ENCODE measurements around the gene F2RL2.
"Not testable (repeated sequence)": the region's sequence is repeated elsewhere in the genome, so short reads cannot be mapped to it uniquely, and the experiment has no call there.

F2RL2 gene

GRCh38 chr5:76620166-76620565 lies 3.0 kb downstream of the F2RL2 start:
- DNase-seq, result no peak

GRCh38 chr5:76617675-76618074 lies 5.5 kb downstream of the F2RL2 start:
- no peak for DNase-seq

- DNase-seq, result no peak
Observed at GRCh38 chr5:76617229-76617628, 6.0 kb downstream of the F2RL2 start.

GRCh38 chr5:76616206-76616605 lies 7.0 kb downstream of the F2RL2 start:
- no peak for DNase-seq

GRCh38 chr5:76615759-76616158 lies 7.4 kb downstream of the F2RL2 start:
- DNase-seq, result no peak

- DNase-seq, result no peak
Observed at GRCh38 chr5:76612942-76613341, 10.3 kb downstream of the F2RL2 start.

- DNase-seq, result no peak
Observed at GRCh38 chr5:76610196-76610595, 13.0 kb downstream of the F2RL2 start.

- DNase-seq, result peak; percentile 13
Observed at GRCh38 chr5:76608833-76609232, 14.4 kb downstream of the F2RL2 start.

GRCh38 chr5:76607353-76607871 lies 15.8 kb downstream of the F2RL2 start:
- DNase-seq, result no peak

- DNase-seq, result no peak
Observed at GRCh38 chr5:76606701-76607100, 16.5 kb downstream of the F2RL2 start.

- no peak for DNase-seq
Observed at GRCh38 chr5:76604838-76605237, 18.4 kb downstream of the F2RL2 start.

- not testable (repeated sequence) for DNase-seq
Observed at GRCh38 chr5:76603991-76604390, 19.2 kb downstream of the F2RL2 start.

GRCh38 chr5:76602094-76602726 lies 21.0 kb downstream of the F2RL2 start:
- no peak for DNase-seq

- DNase-seq, result peak; percentile 69
Observed at GRCh38 chr5:76601470-76601869, 21.7 kb downstream of the F2RL2 start.

GRCh38 chr5:76600716-76601115 lies 22.5 kb downstream of the F2RL2 start:
- DNase-seq, result no peak

- DNase-seq, result no peak
Observed at GRCh38 chr5:76598531-76598930, 24.7 kb downstream of the F2RL2 start.

GRCh38 chr5:76595755-76596481 lies 27.3 kb downstream of the F2RL2 start:
- DNase-seq, result no peak

GRCh38 chr5:76594107-76594506 lies 29.1 kb downstream of the F2RL2 start:
- no peak for DNase-seq

GRCh38 chr5:76592692-76593091 lies 30.5 kb downstream of the F2RL2 start:
- DNase-seq, result no peak

- DNase-seq, result no peak
Observed at GRCh38 chr5:76591366-76591765, 31.8 kb downstream of the F2RL2 start.

- peak; percentile 54 for DNase-seq
Observed at GRCh38 chr5:76590027-76590426, 33.2 kb downstream of the F2RL2 start.

GRCh38 chr5:76586531-76586930 lies 36.7 kb downstream of the F2RL2 start:
- no peak for DNase-seq

- DNase-seq, result no peak
Observed at GRCh38 chr5:76585783-76586217, 37.4 kb downstream of the F2RL2 start.
